A549 (cell line): ENCODE results near the gene MARCHF10. TPM values are rescaled to one million over a fixed set of nuclear protein-coding genes. Genes with fewer than 3 reads are reported as not detected.

Source experiments
- ATAC-seq, 2 experiments: fragments of 200-7000 bp in 1 of 2; fragments of >200 bp in 1 of 2; cut with Nextera tagmentation in 1 of 2; cut with Tn5 transposase in 1 of 2; 3 replicates each; pipeline versions ENCODE4 v1.8.0 to v1.9.1; 2018 to 2020; ENCODE audit warnings: mild to moderate bottlenecking in 1 of 2, moderate library complexity in 1 of 2
- CTCF ChIA-PET: fragments of 300-600 bp; sonication (Branson Sonifier 250); formaldehyde crosslinking; extraction: SDS; loops from one replicate; lab custom pipeline; 2021; ENCODE audit warnings: antibody characterized with exemption, inconsistent platforms; lab: Yijun Ruan, JAX
- POLR2A ChIA-PET: fragments of 350-600 bp; formaldehyde crosslinking; extraction: SDS; loops from one replicate; lab custom pipeline; 2021; ENCODE audit warnings: antibody characterized with exemption, inconsistent platforms; lab: Yijun Ruan, JAX
- DNase-seq, 2 experiments: peaks; one replicate each; pipeline versions ENCODE4 v3.0.0 to v3.0.0-alpha.2; 2011 to 2016; ENCODE audit warnings: low read depth in 1 of 2, low spot score in 1 of 2
- FAIRE-seq: peaks from 2 replicates; lab custom pipeline; 2011; peaks lifted over from hg19 to GRCh38; lab: Jason Lieb, UNC
- H3K27ac ChIP-seq, 2 experiments: fragments of >200 bp; sonication (Bioruptor Twin); formaldehyde crosslinking; 3 replicates each; pipeline ENCODE4 v1.5.1; 2016 to 2017
- H3K4me1 ChIP-seq: fragments of >200 bp; sonication (Bioruptor Twin); formaldehyde crosslinking; 3 replicates; pipeline ENCODE4 v1.6.1; 2016
- H3K4me2 ChIP-seq: fragments of >200 bp; sonication (Bioruptor Twin); formaldehyde crosslinking; 3 replicates; pipeline ENCODE4 v1.6.1; 2016
- H3K4me3 ChIP-seq: fragments of >200 bp; sonication (Bioruptor Twin); formaldehyde crosslinking; 3 replicates; pipeline ENCODE4 v1.5.1; 2016
- H3K9me3 ChIP-seq: fragments of >200 bp; sonication (Bioruptor Twin); formaldehyde crosslinking; 3 replicates; pipeline ENCODE4 v1.6.1; 2016
- CBX2 ChIP-seq: fragments of 200-600 bp; sonication (generic); IDR thresholded peaks from 2 replicates; pipeline ENCODE4 v1.6.1; 2016; ENCODE audit warnings: low read depth, mild to moderate bottlenecking, borderline replicate concordance
- CEBPB ChIP-seq, 2 experiments: fragments of >200 bp in 1 of 2; sonication (Bioruptor Twin) in 1 of 2; formaldehyde crosslinking in 1 of 2; IDR thresholded peaks; 2 replicates each; pipeline ENCODE4 v1.6.1; 2012 to 2016
- EHF ChIP-seq: fragments of 250-450 bp; sonication (Bioruptor Pico); IDR thresholded peaks from 2 replicates; pipeline ENCODE4 v1.5.0; 2020; ENCODE audit warnings: mild to moderate bottlenecking
- EP300 ChIP-seq, 2 experiments: fragments of >200 bp; sonication (Bioruptor Twin); formaldehyde crosslinking; IDR thresholded peaks; 2 replicates in 1 of 2; 3 replicates in 1 of 2; pipeline ENCODE4 v1.6.1; 2016 to 2017
- FOSL2 ChIP-seq, 2 experiments: fragments of 450-650 bp in 1 of 2; fragments of >200 bp in 1 of 2; sonication (Bioruptor Twin) in 1 of 2; formaldehyde crosslinking; IDR thresholded peaks; 2 replicates each; pipeline versions ENCODE4 v1.5.0 to v1.6.1; 2016 to 2020; ENCODE audit warnings: mild to moderate bottlenecking in 1 of 2, moderate library complexity in 1 of 2
- FOXS1 ChIP-seq: fragments of 250-450 bp; sonication (Bioruptor Pico); IDR thresholded peaks from 2 replicates; pipeline ENCODE4 v1.5.0; 2020; ENCODE audit warnings: mild to moderate bottlenecking, moderate library complexity
- GATA3 ChIP-seq: IDR thresholded peaks from 2 replicates; pipeline ENCODE4 v1.6.1; 2012; ENCODE audit warnings: borderline replicate concordance
- HEYL ChIP-seq: fragments of 250-450 bp; sonication (Bioruptor Pico); IDR thresholded peaks from 2 replicates; pipeline ENCODE4 v1.8.0; 2021; ENCODE audit warnings: mild to moderate bottlenecking, moderate library complexity
- HOXA7 ChIP-seq: fragments of 250-450 bp; sonication (Bioruptor Pico); IDR thresholded peaks from 2 replicates; pipeline ENCODE4 v1.5.0; 2020; ENCODE audit warnings: mild to moderate bottlenecking, moderate library complexity
- HOXB5 ChIP-seq: fragments of 250-450 bp; sonication (Bioruptor Pico); IDR thresholded peaks from 2 replicates; pipeline ENCODE4 v1.5.0; 2020; ENCODE audit warnings: mild to moderate bottlenecking, moderate library complexity
- KDM1A ChIP-seq: fragments of 200-600 bp; sonication (generic); IDR thresholded peaks from 2 replicates; pipeline ENCODE4 v1.6.1; 2016; ENCODE audit warnings: low read depth, mild to moderate bottlenecking
- MAFK ChIP-seq: fragments of 450-650 bp; IDR thresholded peaks from 2 replicates; pipeline ENCODE4 v1.6.1; 2014; ENCODE audit not compliant: partially characterized antibody
- NFE2L2 ChIP-seq: fragments of 150-350 bp; conservative IDR thresholded peaks from 2 replicates; pipeline ENCODE4 v1.6.1; 2014; ENCODE audit warnings: low read length
- NR3C1 ChIP-seq: fragments of >200 bp; sonication (Bioruptor Twin); formaldehyde crosslinking; IDR thresholded peaks from 3 replicates; pipeline ENCODE4 v1.6.1; 2017
- PHF8 ChIP-seq: fragments of 200-600 bp; sonication (generic); IDR thresholded peaks from 2 replicates; pipeline ENCODE4 v1.6.1; 2016; ENCODE audit warnings: low read depth, mild to moderate bottlenecking, antibody characterized with exemption, moderate library complexity, borderline replicate concordance
- POLR2AphosphoS2 ChIP-seq: conservative IDR thresholded peaks from 2 replicates; pipeline ENCODE4 v1.6.1; 2012; ENCODE audit warnings: low read length, improper control_type of control experiment, inconsistent platforms
- RARB ChIP-seq: fragments of 250-450 bp; sonication (Bioruptor Pico); IDR thresholded peaks from 2 replicates; pipeline ENCODE4 v1.8.0; 2021; ENCODE audit warnings: mild to moderate bottlenecking, moderate library complexity
- RCOR1 ChIP-seq: fragments of 150-350 bp; IDR thresholded peaks from 2 replicates; pipeline ENCODE4 v1.6.1; 2014; ENCODE audit warnings: antibody characterized with exemption, low read length, low read depth
- ZFP36 ChIP-seq: fragments of 450-650 bp; IDR thresholded peaks from 2 replicates; pipeline ENCODE4 v1.6.1; 2014; ENCODE audit warnings: borderline replicate concordance; ENCODE audit not compliant: partially characterized antibody
- WGBS: methylation state at CpG from one replicate; pipeline ENCODE4 v1.1.6; 2017; ENCODE audit errors: missing lambda C conversion rate; 5-methylcytosine and 5-hydroxymethylcytosine counted together
- polyA plus RNA-seq, 4 experiments: library from polyadenylated mRNA; depleted of rRNA in 3 of 4; stranded (reverse); fragments of >200 nt; fragmentation: RNase III in 1 of 4; extraction: RNeasy Plus Mini Kit Qiagen cat#74134 plus additional on column Dnase treatment in 1 of 4; gene quantifications; 2 replicates in 3 of 4; 3 replicates in 1 of 4; pipeline ENCODE4 v1.2.3, GENCODE V29; 2011 to 2017
- TF ChIP-seq, protein P1 (sequence below): IDR thresholded peaks from 2 replicates; pipeline ENCODE4 v1.6.1; 2012
- TF ChIP-seq, protein P2 (sequence below): IDR thresholded peaks from 2 replicates; pipeline ENCODE4 v1.6.1; 2012
- TF ChIP-seq, protein P3 (sequence below): fragments of >200 bp; sonication (Bioruptor Twin); formaldehyde crosslinking; IDR thresholded peaks from 3 replicates; pipeline ENCODE4 v1.5.1; 2016
- TF ChIP-seq, protein P4 (sequence below): fragments of 450-650 bp; IDR thresholded peaks from 2 replicates; pipeline ENCODE4 v1.6.1; 2014; ENCODE audit warnings: antibody characterized with exemption
- TF ChIP-seq, protein P5 (sequence below): fragments of 250-450 bp; sonication (Bioruptor Pico); IDR thresholded peaks from 2 replicates; pipeline ENCODE4 v1.5.0; 2020; ENCODE audit warnings: low read depth, mild to moderate bottlenecking, moderate library complexity
- TF ChIP-seq, protein P6 (sequence below): fragments of >200 bp; sonication (Bioruptor Twin); formaldehyde crosslinking; IDR thresholded peaks from 3 replicates; pipeline ENCODE4 v1.6.1; 2016

Gene MARCHF10
- polyA plus RNA-seq, 2 of the 4 experiments (the other 2 are of a cell fraction), result 0.43 to 0.57 TPM

DNA sequence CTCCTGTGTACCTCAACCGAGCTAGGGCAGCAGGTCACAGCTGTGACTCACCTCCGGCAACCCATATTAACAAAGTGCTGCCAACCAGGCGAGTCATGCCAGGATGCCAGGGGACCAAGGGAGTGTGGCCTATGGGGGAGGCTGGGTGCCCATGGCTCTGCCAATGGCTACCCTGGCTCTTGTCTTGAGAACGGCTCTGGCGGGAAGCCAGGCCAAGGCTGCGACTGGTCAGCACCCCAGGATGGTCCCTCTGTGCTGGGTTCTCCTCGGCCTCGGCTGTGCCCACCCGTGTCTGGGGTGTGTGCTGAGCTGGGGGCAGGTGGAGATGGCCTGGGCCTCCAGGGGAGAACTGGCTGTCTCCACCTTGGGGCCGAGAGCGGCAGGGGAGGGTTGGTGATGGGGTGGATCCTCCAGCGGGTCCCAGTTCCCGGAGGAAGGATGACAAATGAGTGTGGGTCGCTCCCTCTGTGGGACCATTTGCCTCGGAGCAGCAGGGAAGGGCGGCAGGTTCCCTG, 104.8 kb downstream of the MARCHF10 start:
- peak; percentile 76 to 79 for ATAC-seq
- Histone ChIP-seq H3K4me1 (peaks cover 21% of the 10 kb centered on the region), H3K4me3 (peak overlapping the region; percentile 70), H3K9me3 (peaks cover 7% of the 10 kb centered on the region; the same call in 2 of the 3 replicates), H3K27ac (peak overlapping the region; percentile 96 to 97), H3K4me2 (peak overlapping the region; percentile 95)
- 6% methylated on average over 16 of the region's 16 CpGs for WGBS
- CTCF ChIA-PET, result interaction anchor here (0.6 to 6.3 kb wide), 35 partner anchors 8 to 703 kb away, joined by 3 to 39 read pairs (median 4); partner anchors contain the start of gene TANC2
- FAIRE-seq, result peak; percentile 49
- TF ChIP-seq FOSL2 (IDR thresholded peaks at IDR 0.05) (peak; percentile 67; the same call in 1 of the 2 replicates), FOSL2 (CRISPR knock-in tag; IDR thresholded peaks at IDR 0.05) (peak; percentile 77), POLR2AphosphoS2 (no peak), MAFK (no peak), GATA3 (peak; percentile 38; the same call in 1 of the 2 replicates), HOXB5 (CRISPR knock-in tag) (peak; percentile 11; the same call in 1 of the 2 replicates), PHF8 (no peak)
- TF ChIP-seq, protein P1, sequence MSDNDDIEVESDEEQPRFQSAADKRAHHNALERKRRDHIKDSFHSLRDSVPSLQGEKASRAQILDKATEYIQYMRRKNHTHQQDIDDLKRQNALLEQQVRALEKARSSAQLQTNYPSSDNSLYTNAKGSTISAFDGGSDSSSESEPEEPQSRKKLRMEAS, result peak; percentile 53
- POLR2A ChIA-PET, result interaction anchor here (1.0 kb wide), 1 partner anchor 264 kb away, joined by 4 read pairs; no protein-coding TSS in a partner anchor
- DNase-seq, result peak; percentile 38 to 70

DNA sequence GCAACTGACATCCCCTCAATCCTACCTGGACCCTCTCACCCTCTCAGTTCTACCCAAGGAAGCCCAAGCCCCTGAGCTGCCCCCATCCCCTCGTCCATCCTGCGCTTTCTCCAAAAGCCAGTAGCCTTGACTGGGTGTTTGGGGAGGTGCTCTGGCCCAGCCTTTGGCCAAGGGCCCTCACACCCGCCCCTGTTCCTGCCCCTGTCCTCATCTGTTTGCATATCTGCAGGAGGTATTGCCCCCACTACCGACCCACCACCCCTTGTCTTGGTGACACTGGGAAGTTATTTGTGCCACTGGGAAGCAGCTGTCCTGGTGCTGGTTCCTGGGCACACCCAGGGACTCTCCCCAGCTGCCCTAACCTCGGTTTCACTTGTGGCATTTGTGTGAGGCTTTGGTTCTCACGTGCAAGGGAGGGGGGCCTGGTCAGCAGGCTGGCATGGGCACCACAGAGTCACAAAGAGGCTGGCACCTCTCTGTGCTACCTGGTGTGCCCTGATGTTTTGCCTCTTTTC, 105.3 kb downstream of the MARCHF10 start:
- Histone ChIP-seq H3K27ac (peak overlapping the region; percentile 96 to 97), H3K4me3 (peak overlapping the region; percentile 70; the same call in 1 of the 3 replicates), H3K9me3 (peaks cover 2% of the 10 kb centered on the region; the same call in 1 of the 3 replicates), H3K4me1 (peaks cover 21% of the 10 kb centered on the region), H3K4me2 (peak overlapping the region; percentile 95)
- DNase-seq, result no peak
- peak in 1 of 2 experiments; percentile 1; a peak in 1 of 6 replicates for ATAC-seq
- 56% methylated on average over 6 of the region's 6 CpGs for WGBS
- FAIRE-seq, result no peak
- POLR2A ChIA-PET, result interaction anchor here (1.0 kb wide), 1 partner anchor 264 kb away, joined by 4 read pairs; no protein-coding TSS in a partner anchor
- TF ChIP-seq, protein P2, sequence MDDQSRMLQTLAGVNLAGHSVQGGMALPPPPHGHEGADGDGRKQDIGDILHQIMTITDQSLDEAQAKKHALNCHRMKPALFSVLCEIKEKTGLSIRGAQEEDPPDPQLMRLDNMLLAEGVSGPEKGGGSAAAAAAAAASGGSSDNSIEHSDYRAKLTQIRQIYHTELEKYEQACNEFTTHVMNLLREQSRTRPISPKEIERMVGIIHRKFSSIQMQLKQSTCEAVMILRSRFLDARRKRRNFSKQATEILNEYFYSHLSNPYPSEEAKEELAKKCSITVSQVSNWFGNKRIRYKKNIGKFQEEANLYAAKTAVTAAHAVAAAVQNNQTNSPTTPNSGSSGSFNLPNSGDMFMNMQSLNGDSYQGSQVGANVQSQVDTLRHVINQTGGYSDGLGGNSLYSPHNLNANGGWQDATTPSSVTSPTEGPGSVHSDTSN, result no peak
- TF ChIP-seq ZFP36 (no peak), FOSL2 (IDR thresholded peaks at IDR 0.05) (no peak), FOSL2 (CRISPR knock-in tag; IDR thresholded peaks at IDR 0.05) (no peak), CEBPB (IDR thresholded peaks at IDR 0.05) (no peak), RCOR1 (no peak), EHF (CRISPR knock-in tag) (no peak), NR3C1 (no peak), HEYL (CRISPR knock-in tag) (no peak), RARB (CRISPR knock-in tag) (no peak), EP300 (IDR thresholded peaks at IDR 0.05) (no peak), CBX2 (no peak), POLR2AphosphoS2 (no peak), FOXS1 (CRISPR knock-in tag) (no peak), HOXA7 (CRISPR knock-in tag) (no peak), NFE2L2 (no peak), KDM1A (no peak)
- TF ChIP-seq, protein P3, sequence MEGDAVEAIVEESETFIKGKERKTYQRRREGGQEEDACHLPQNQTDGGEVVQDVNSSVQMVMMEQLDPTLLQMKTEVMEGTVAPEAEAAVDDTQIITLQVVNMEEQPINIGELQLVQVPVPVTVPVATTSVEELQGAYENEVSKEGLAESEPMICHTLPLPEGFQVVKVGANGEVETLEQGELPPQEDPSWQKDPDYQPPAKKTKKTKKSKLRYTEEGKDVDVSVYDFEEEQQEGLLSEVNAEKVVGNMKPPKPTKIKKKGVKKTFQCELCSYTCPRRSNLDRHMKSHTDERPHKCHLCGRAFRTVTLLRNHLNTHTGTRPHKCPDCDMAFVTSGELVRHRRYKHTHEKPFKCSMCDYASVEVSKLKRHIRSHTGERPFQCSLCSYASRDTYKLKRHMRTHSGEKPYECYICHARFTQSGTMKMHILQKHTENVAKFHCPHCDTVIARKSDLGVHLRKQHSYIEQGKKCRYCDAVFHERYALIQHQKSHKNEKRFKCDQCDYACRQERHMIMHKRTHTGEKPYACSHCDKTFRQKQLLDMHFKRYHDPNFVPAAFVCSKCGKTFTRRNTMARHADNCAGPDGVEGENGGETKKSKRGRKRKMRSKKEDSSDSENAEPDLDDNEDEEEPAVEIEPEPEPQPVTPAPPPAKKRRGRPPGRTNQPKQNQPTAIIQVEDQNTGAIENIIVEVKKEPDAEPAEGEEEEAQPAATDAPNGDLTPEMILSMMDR, result no peak
- TF ChIP-seq, protein P4, sequence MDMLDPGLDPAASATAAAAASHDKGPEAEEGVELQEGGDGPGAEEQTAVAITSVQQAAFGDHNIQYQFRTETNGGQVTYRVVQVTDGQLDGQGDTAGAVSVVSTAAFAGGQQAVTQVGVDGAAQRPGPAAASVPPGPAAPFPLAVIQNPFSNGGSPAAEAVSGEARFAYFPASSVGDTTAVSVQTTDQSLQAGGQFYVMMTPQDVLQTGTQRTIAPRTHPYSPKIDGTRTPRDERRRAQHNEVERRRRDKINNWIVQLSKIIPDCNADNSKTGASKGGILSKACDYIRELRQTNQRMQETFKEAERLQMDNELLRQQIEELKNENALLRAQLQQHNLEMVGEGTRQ, result no peak
- TF ChIP-seq, protein P5, sequence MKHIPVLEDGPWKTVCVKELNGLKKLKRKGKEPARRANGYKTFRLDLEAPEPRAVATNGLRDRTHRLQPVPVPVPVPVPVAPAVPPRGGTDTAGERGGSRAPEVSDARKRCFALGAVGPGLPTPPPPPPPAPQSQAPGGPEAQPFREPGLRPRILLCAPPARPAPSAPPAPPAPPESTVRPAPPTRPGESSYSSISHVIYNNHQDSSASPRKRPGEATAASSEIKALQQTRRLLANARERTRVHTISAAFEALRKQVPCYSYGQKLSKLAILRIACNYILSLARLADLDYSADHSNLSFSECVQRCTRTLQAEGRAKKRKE (CRISPR knock-in tag), result no peak
- TF ChIP-seq, protein P6, sequence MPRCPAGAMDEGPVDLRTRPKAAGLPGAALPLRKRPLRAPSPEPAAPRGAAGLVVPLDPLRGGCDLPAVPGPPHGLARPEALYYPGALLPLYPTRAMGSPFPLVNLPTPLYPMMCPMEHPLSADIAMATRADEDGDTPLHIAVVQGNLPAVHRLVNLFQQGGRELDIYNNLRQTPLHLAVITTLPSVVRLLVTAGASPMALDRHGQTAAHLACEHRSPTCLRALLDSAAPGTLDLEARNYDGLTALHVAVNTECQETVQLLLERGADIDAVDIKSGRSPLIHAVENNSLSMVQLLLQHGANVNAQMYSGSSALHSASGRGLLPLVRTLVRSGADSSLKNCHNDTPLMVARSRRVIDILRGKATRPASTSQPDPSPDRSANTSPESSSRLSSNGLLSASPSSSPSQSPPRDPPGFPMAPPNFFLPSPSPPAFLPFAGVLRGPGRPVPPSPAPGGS, result no peak
- CTCF ChIA-PET, result interaction anchor here (0.6 to 6.3 kb wide), 35 partner anchors 7 to 704 kb away, joined by 3 to 39 read pairs (median 4); partner anchors contain the start of gene TANC2
